GM10847 (cell line): ENCODE measurements around the gene CDH23.

ENCODE experiments used
- POLR2A ChIP-seq: IDR thresholded peaks from 2 replicates; pipeline ENCODE4 v1.6.1; 2011; ENCODE audit not compliant: insufficient read length; ENCODE audit errors: extremely low read depth

CDH23 gene

DNA sequence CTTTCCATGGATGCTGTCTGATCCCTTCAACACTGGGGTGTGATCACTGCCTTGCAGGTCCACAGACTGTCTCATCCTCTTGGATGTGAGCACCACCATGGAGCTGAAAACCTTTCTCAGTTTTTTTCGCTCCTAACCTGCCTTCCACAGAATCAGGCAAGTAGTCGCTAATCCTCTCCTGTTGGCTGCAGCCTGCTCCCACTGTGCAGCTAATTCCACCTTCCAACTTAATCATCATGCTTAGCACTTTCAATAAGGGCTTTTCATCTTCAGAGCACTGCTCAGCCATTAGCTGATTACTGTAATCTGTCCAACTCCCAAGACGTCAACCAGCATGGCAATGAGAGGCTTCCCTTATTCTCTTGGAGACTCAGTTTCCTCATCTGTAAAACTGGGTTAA, 15.1 kb upstream of the CDH23 start:
- TF ChIP-seq POLR2A, result no peak

DNA sequence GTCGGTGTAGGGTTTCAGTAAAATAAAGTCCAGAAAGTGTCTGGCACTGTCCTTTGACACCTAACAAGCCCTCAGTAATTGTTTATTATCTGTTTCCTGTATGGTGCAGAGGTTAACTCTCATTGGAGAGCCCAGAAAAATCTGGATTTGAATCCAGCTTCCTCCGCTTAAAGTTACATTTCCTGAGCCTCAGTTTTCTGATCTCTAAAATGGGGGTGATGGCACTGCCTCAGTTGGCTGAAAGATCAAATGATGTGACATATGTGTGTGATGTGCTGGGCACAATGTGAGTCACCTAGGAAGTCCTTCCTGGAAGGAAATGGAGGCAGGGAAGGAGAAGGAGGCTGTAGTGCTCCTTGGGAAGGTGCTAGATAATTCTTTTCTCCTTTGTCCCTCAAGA, 14.7 kb upstream of the CDH23 start:
- TF ChIP-seq POLR2A, result no peak

GRCh38 chr10:71382757-71383156, 14.0 kb upstream of the CDH23 start:
- no peak for TF ChIP-seq POLR2A

DNA sequence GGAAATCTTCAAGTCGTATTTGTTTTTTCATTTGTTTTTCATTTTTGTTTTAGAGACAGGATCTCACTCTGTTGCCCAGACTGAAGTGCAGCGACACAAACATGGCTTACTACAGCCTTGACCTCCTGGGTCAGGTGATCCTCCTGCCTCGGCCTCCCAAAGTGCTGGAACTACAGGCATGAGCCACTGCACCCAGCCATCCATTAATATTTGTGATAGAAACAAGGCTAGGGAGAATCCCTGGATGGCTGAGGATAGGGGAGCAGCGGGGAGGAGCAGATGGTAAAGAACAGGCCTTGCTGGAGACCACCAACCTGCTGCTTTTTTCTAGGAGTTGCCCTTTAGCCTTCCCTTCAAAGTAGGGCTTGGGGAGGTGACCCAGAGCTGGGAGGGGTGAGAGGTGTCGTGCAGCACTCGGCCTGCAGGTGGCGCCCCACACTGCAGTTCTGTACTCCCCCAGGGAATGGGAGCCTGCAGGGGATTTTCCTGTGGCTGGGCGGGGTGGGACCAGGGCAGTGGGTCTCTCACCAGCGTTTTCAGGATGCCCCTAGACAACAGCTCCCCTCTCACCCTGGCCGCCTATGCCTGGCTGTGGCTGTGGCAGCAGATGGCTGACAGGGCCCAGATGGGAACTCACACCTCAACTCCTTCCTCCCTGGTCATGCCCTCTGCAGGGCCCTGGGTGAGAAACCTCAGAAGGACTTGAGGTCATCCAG, 12.6 kb upstream of the CDH23 start:
- no peak for TF ChIP-seq POLR2A

DNA sequence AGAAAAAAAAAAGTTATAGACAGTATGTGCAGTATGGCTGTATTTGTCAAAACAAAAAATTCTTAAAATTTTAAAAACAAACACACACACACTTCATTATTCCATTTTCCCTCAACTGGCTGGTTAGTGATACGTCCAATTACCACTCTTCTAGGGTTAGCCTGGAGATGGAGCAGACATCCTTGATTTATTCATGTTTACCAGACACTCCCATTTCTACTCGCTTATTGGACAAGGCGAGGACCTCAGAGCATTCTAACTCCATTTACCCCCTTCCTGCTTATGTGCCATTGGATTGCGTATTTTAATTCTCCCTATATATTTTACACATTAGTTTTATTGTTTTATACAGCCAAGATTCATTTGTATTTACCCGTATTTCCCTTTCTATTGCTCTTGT, 8.5 kb upstream of the CDH23 start:
- TF ChIP-seq POLR2A, result no peak

DNA sequence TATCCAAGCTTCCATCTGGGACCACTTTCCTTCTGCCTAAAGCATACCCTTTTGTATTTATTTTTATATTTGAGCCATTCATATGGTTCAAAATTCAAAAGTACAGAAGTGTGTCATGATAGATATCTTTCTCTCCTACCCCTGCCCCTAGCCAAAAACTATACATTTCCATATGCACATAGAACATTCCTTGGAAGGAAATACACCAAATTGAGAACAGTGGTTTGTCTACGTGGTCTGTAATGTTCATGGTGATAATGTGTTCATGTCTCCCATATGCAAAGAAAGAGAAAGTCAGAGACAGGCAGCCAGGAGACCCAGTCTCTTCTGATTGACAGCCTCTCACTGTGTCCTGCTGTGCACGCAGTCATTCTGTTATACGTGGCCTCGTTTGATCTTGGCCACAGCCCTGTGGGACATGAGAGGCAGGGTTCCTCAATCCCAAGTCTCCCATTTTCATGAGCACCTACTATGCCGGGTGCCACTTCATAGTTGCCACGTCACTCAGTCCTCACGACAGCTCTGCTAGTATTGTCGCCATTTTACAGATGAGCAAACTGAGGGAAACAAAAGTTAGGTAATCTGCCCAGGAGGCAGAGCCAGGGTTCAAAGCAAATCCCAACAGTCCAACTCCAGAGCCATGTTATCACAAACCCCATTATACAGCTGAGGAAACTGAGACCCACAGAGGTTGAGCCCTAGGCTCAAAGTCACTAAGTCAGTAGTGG, 8.0 kb upstream of the CDH23 start:
- no peak for TF ChIP-seq POLR2A

- no peak for TF ChIP-seq POLR2A
These were observed 6.8 kb upstream of the CDH23 start for GRCh38 chr10:71389768-71390460.

- no peak for TF ChIP-seq POLR2A
These were observed 6.3 kb upstream of the CDH23 start for GRCh38 chr10:71390461-71390835.

DNA sequence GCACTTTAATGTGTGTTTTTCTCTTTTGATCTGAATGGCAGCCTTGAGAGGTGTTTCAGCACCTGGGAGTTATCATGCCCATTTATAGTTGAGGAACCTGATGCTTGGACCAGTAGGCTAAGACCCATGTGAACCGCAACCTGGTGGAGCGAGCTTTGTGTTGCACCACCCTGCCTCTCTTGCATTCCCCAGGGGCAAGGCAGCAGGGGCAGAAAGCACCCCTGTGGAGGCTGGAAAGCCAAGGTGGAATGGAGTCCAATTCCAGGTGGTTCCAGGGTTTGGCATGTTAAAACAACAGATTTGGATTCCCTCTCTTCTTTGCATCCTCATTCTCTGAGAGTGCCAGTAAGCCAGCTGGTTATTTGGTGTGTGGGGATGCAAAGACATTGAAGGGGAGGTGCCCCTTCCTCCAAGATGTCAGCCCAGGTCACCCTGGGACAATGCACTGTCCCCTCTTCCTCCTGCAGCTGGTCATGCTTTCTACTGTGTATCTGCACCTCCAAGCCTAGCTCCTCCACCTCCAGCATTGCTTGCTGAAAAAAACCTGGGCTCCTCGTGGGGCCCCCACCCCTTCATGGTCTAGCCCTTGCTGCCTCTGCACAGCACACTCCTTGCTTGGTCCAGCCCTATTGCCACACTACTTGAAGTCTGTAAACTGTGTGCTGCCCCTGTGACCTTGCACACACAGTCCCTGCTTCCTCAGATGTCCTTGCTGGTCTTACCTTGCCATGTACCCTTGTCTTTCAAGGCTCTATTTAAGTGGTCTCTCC, 5.6 kb upstream of the CDH23 start:
- no peak for TF ChIP-seq POLR2A

DNA sequence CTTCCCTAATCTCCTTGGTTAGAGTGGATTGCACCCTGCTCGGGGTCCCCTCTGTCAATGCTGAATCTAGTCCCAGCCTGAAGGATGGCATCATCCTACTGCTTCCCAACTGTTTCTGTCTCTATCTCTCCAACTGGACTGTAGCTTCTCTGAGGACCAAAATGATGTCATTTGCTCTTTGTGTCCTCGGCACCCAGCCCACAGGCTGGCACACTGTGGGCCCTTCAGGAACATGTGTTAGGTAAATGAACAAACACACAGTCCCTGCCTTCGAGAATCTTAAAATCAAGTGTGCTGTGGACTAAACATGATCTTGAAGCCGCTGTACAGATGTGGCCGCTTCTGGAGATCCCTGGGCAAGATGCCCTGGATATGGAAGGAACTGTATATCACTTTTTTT, 5.0 kb upstream of the CDH23 start:
- TF ChIP-seq POLR2A, result no peak

DNA sequence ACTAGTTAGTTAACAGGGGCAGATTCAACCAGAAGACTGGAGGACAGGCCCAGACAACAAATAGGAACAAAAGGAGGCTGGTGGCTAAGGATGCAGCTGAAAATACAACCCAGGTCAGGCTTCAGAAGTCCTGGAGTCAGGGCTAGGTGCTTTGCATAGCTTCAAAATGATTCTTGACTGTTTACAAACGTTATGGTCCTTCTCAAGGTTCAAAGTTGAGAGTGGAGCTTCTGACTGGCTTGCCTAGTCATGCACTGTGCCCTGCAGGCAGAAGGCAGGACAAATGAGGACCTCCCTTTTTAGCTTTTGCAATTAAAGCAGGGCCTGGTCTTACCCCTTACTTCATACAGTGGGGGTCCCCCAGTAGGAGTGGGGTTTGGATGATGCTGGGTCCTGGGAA, 4.4 kb upstream of the CDH23 start:
- no peak for TF ChIP-seq POLR2A

DNA sequence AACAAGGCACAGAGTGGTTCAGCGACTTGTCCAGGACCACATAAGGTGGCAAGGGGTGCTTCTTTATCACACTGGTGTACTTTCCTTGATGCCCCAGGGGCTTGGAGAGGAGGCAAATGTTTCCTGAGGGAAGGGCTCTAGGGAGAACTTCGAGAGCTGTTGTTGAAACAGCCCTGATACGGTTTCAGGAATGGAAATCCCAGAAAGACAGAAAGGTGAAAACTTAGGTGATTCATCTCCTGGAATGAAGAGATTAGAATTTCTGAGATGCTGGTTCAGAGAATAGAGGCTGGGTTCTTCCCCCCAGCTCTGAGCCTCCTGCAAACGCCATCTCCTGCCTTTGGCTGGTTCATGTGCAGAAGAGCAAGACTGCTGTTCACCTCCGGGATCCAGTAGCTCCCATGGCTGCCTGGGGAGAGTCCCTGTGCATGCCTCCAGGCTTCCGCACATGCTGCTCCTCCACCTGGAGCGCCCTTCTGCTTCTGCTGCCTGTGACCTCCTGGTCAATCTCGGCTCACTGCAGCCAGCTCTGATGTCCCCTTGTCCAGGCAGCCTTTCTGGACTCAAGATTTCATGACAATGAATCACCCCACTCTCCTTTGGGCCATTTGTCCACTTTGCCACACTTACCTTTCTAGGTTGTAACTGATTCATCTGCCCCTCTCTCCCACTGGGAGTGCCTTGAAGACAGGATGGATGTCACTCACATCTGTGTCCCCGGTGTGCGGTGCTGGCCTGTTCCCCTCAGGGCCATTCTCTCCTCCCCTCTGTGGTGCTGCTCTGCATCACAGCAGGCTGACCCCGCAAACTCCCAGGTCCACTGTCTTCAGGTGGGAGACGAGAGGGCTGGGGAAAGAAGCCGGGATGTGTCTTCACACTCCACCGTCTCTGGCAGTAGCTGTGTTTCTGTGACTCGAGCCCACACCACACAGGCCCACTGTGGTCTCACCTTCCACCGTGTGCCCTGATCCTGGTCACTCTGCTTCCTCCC, 3.6 kb upstream of the CDH23 start:
- TF ChIP-seq POLR2A, result no peak

GRCh38 chr10:71393841-71394475, 2.8 kb upstream of the CDH23 start:
- no peak for TF ChIP-seq POLR2A
